GM10248 (cell line): ENCODE data around the gene CDKN1C.
A peak's percentile ranks its signal among the peaks of the same experiment; 100 is the strongest.

Experiments
- CTCF ChIA-PET: fragments of 300-600 bp; sonication (Branson Sonifier 250); formaldehyde crosslinking; extraction: SDS; loops from one replicate; lab custom pipeline; 2021; ENCODE audit warnings: antibody characterized with exemption; lab: Yijun Ruan, JAX
- POLR2A ChIA-PET: fragments of 350-650 bp; sonication (Branson Sonifier 250); formaldehyde crosslinking; extraction: SDS; loops from one replicate; lab custom pipeline; 2020; ENCODE audit warnings: antibody characterized with exemption; lab: Yijun Ruan, JAX
- DNase-seq: peaks from one replicate; pipeline ENCODE4 v3.0.0; 2012; ENCODE audit errors: extremely low spot score
- CTCF ChIP-seq: IDR thresholded peaks from 2 replicates; pipeline ENCODE4 v1.5.1; 2012; ENCODE audit warnings: mild to moderate bottlenecking, low read depth; ENCODE audit errors: extremely low read depth, missing control alignments, control extremely low read depth

Gene CDKN1C

GRCh38 chr11:2897048-2897447, 11.5 kb upstream of the CDKN1C start:
- no peak for TF ChIP-seq CTCF
- no peak for DNase-seq
- POLR2A ChIA-PET: no interaction called here
- CTCF ChIA-PET: interaction anchor here (2.0 to 21.2 kb wide), 2 partner anchors 10 to 365 kb away, joined by 9 to 528 read pairs; no protein-coding TSS in a partner anchor

DNA sequence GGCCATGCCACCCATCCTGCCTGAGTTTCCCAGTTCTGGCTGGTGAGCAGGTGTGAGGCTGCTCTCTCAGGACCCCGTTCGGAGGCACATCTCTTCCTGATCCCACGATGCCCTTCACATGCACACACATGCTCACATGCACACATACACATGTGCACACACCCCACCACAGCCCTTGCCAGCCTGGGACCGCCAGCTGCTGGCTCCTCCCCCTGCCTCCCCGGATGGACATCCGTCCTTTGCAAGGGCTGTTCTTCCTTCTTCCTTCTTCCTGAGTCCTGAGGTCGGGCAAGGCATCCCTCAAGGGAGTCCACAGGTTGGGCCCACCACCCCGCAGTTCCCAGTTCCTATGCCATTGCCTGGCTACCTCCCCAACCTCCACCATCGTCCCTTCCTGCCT, 10.5 kb upstream of the CDKN1C start:
- ChIA-PET CTCF (interaction anchor here (1.1 to 21.2 kb wide), 3 partner anchors 9 to 364 kb away, joined by 3 to 528 read pairs (median 9); no protein-coding TSS in a partner anchor), POLR2A (no interaction called here)
- no peak for TF ChIP-seq CTCF
- DNase-seq: no peak

GRCh38 chr11:2893935-2894334, 8.4 kb upstream of the CDKN1C start:
- CTCF ChIA-PET: interaction anchor here (1.7 to 21.2 kb wide), 3 partner anchors 9 to 362 kb away, joined by 6 to 528 read pairs (median 60); a partner anchor contains a TSS
- POLR2A ChIA-PET: no interaction called here
- no peak for DNase-seq
- TF ChIP-seq CTCF: no peak

- ChIA-PET CTCF (interaction anchor here (0.7 to 21.2 kb wide), 8 partner anchors 10 to 473 kb away, joined by 3 to 528 read pairs (median 5); partner anchors contain the start of gene PHLDA2), POLR2A (no interaction called here)
- peak; percentile 37 for TF ChIP-seq CTCF
- DNase-seq: no peak
These were observed 7.5 kb upstream of the CDKN1C start for GRCh38 chr11:2892967-2893528.

- CTCF ChIA-PET: interaction anchor here (0.7 to 21.2 kb wide), 15 partner anchors 10 to 585 kb away, joined by 3 to 528 read pairs (median 3); partner anchors contain the start of gene PHLDA2
- peak; percentile 83 for TF ChIP-seq CTCF
- POLR2A ChIA-PET: no interaction called here
- peak; percentile 80 for DNase-seq
These were observed 6.8 kb upstream of the CDKN1C start for GRCh38 chr11:2892215-2892966.

GRCh38 chr11:2891326-2892214, 6.0 kb upstream of the CDKN1C start:
- CTCF ChIA-PET: interaction anchor here (0.8 to 21.2 kb wide), 12 partner anchors 10 to 585 kb away, joined by 3 to 528 read pairs (median 4); a partner anchor contains a TSS

More at GRCh38 chr11:2891326-2892214, 6.0 kb upstream of the CDKN1C start:
- POLR2A ChIA-PET: no interaction called here
- TF ChIP-seq CTCF: no peak
- no peak for DNase-seq
